ENCODE measurements around the gene NDUFA3. TPM values are rescaled to one million over a fixed set of nuclear protein-coding genes. Genes with fewer than 3 reads are reported as not detected.

Gene NDUFA3
- polyA plus RNA-seq, 1 donor = 112 TPM

DNA sequence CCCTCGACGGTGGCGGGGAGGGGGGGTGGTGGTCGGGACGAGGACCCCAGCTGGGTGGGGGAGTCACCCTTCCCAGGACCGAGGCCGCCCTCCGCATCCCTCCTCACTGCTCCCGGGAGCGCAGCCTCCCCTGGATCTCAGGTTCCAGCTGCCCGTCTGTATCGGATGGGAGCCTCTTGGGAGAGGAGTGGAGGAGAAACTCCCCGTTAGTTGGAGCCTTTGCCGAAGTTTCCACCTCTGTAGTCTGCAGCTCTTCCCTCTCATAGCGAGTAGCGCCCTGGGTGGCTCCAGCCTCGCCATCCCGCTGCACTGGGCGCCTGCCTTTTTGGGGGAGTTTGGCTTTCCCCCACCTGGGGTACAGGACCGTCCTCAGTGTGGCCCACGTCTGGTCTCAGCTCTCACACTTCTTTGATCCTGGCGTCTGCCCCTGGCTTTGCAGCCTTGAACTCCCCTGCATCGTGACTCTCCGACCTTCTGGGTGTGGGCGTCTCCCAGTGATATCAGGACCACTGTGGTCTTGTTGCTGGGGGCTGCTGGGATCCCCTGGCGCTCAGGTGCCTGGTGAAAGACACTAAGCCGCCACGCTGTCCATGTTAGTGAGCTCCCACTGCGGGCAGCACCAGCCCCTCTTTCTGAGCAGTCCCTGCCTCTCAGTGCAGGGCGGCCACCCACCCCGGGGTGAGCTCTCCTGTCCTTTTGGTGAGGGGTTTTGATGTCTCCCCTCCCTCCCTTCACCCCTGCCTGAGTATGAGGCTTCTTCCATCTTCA lies 36.0 kb downstream of the NDUFA3 start:
- DNase-seq = no peak

DNA sequence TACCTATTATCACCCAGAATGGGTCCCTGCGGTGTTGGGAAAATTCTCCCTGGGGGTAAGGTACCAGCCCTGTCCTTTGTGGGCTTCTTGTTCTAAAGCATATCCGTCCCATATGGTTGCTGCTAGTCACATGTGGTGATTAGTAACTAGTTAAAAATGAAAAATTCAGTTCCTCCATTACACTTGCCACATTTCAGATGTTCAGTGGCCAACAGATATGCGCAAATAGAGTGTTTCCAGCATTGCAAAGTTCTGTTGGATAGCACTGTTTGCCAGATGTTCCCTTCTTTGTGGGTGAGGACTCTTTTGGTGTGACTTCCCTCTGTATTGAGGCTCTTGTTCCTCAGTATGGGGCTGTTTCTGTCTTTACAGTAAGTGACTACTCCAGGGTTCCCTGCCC lies 38.7 kb downstream of the NDUFA3 start:
- DNase-seq = no peak

DNA sequence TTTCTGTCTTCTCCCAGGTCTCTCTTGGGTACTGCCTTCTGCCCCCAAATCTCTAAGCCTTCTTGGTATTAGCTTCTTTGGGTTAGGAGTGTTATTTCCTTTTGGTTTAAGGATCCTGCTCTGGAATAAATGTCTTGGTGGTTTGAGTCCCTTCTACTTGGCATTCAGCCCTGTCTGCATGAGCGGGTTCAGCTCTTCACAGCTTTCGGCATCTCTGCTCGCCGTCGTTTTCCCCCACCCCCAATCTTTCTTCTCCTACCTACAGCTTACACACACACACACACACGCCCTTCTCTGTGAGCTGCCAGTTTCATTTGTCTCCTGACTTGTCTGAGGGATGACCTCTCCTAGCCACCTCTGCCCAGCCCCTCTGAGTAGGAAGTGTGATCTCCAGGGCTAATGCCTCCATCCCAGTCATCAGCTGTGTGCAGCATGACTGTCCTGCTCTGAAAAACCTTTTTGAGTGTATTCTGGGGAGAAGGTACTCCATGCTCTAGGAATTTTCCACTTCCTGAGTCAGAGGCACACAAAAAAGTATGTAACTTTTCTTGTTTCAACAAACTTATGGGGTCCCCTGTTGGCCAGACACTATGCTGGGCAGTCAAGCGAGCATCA lies 39.6 kb downstream of the NDUFA3 start:
- no peak for DNase-seq

DNA sequence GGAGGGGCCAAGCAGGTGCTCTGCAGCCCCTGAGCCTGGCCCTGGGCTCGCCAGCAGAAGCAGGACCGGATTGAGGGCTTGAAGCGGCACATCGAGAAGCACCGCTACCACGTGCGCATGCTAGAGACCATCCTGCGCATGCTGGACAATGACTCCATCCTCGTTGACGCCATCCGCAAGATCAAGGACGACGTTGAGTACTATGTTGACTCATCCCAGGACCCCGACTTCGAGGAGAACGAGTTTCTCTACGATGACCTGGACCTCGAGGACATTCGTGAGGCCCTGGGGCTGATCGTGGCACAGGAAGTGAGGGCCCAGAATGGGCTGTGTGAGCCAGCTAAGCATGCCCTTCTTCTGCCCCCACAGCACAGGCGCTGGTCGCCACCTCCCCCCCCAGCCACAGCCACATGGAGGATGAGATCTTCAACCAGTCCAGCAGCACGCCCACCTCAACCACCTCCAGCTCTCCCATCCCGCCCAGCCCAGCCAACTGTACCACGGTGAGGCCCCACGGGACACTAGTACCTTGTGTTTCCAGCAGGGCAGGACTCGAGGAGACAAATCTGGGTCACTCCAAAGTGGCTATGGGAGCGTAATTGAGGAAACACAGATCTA lies 43.0 kb downstream of the NDUFA3 start:
- DNase-seq = no peak

- no peak for DNase-seq
Measured at GRCh38 chr19:54147676-54148075, 45.0 kb downstream of the NDUFA3 start.

DNA sequence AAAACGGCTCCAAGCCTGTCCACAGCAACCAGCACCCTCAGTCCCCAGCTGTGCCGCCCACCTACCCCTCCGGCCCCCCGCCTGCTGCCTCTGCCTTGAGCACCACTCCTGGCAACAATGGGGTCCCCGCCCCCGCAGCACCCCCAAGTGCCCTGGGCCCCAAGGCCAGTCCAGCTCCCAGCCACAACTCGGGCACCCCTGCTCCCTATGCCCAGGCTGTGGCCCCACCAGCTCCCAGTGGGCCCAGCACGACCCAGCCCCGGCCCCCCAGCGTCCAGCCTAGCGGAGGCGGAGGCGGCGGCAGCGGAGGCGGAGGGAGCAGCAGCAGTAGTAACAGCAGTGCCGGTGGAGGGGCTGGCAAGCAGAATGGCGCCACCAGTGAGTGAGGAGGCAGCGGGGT lies 45.5 kb downstream of the NDUFA3 start:
- DNase-seq = no peak

DNA sequence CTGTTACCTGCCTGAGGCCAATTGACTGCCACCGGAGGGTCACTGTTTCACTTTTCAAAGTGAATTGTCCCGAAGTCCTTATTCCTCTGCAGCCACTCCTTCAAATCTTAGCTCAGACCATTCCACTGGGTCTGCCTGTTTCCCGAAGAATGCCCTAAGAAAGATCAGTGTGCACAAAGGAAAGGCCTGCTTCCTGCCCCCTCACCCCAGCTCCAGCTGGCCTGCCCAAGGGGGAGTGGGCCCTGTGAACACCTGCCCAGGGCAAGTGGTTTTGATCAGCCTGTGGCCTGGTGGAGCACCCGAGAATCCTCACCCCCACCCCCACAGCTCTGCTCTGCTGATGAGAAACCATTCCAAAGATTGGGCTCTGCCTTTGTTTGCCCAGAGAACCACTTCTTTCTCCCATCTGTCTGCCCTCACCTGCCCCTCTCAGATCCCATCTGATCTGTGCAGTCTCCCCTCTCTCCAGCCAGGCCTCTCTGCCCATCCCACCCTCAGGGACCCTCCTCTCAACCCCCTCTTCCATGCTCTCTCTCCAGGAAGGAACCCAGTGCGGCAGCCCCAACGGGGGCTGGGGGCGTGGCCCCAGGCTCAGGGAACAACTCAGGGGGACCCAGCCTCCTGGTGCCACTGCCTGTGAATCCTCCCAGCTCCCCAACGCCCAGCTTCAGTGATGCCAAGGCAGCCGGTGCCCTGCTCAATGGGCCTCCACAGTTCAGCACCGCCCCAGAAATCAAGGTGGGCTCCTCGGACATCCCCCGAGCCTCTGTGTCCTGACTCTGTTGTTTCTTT lies 46.6 kb downstream of the NDUFA3 start:
- DNase-seq = no peak

- no peak for DNase-seq
Measured at GRCh38 chr19:54151362-54152035, 48.8 kb downstream of the NDUFA3 start.

GRCh38 chr19:54152267-54152666 lies 49.6 kb downstream of the NDUFA3 start:
- DNase-seq = no peak

GRCh38 chr19:54152878-54153524 lies 50.3 kb downstream of the NDUFA3 start:
- DNase-seq = no peak

- DNase-seq = no peak
Measured at GRCh38 chr19:54153731-54154326, 51.2 kb downstream of the NDUFA3 start.

GRCh38 chr19:54154603-54155345 lies 52.1 kb downstream of the NDUFA3 start:
- no peak for DNase-seq

GRCh38 chr19:54155694-54156093 lies 53.0 kb downstream of the NDUFA3 start:
- no peak for DNase-seq

DNA sequence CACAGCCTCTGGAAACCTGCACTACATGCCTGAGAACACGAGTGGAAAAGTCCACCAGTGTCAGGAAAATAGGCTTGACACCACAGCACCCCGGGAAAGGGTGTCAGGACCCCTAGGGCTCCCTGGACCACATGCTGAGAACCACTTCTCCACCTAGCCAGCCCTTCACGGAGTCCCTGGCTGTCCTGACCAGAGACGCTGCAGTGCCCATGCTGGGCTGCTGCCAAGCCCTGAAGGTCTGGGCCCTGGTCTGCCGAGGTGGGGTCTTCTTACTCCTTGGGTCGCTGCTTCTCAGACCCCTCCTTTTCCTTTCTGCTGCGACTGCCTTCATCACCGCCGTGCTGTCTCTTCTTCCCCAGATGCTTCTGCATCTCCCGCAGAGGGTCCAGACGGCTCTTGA lies 53.8 kb downstream of the NDUFA3 start:
- DNase-seq = no peak

- DNase-seq = no peak
Measured at GRCh38 chr19:54156953-54157352, 54.3 kb downstream of the NDUFA3 start.

Other genes with a start within 250 kb of the NDUFA3 start
- gene MYADM, start 235.0 kb upstream of the NDUFA3 start, polyA plus RNA-seq (ENCODE audit: insufficient read length) = 184 TPM
- gene PRKCG, start 220.7 kb upstream of the NDUFA3 start, polyA plus RNA-seq (ENCODE audit: insufficient read length) = 0.43 TPM
- not detected for gene CACNG7, start 193.6 kb upstream of the NDUFA3 start, polyA plus RNA-seq (ENCODE audit: insufficient read length)
- 1.1 TPM for gene CACNG8, start 139.9 kb upstream of the NDUFA3 start, polyA plus RNA-seq (ENCODE audit: insufficient read length)
- 27.6 TPM for gene CACNG6, start 111.2 kb upstream of the NDUFA3 start, polyA plus RNA-seq (ENCODE audit: insufficient read length)
- not detected for gene VSTM1, start 39.0 kb upstream of the NDUFA3 start, polyA plus RNA-seq (ENCODE audit: insufficient read length)
- not detected for gene TARM1, start 21.5 kb upstream of the NDUFA3 start, polyA plus RNA-seq (ENCODE audit: insufficient read length)
- gene OSCAR, start 2.1 kb upstream of the NDUFA3 start, polyA plus RNA-seq (ENCODE audit: insufficient read length) = 0.65 TPM
- 16.7 TPM for gene TFPT, start 12.8 kb downstream of the NDUFA3 start, polyA plus RNA-seq (ENCODE audit: insufficient read length)
- 55.9 TPM for gene PRPF31, start 12.9 kb downstream of the NDUFA3 start, polyA plus RNA-seq (ENCODE audit: insufficient read length)
- 37.7 TPM for gene CNOT3, start 34.9 kb downstream of the NDUFA3 start, polyA plus RNA-seq (ENCODE audit: insufficient read length)
- 11.1 TPM for gene LENG1, start 56.9 kb downstream of the NDUFA3 start, polyA plus RNA-seq (ENCODE audit: insufficient read length)
- 5.7 TPM for gene TMC4, start 70.3 kb downstream of the NDUFA3 start, polyA plus RNA-seq (ENCODE audit: insufficient read length)
- gene MBOAT7, start 86.7 kb downstream of the NDUFA3 start, polyA plus RNA-seq (ENCODE audit: insufficient read length) = 28.9 TPM
- gene TSEN34, start 88.5 kb downstream of the NDUFA3 start, polyA plus RNA-seq (ENCODE audit: insufficient read length) = 35.0 TPM
- gene RPS9, start 98.0 kb downstream of the NDUFA3 start, polyA plus RNA-seq (ENCODE audit: insufficient read length) = 2,238 TPM
- 3.8 TPM for gene LILRB3, start 120.2 kb downstream of the NDUFA3 start, polyA plus RNA-seq (ENCODE audit: insufficient read length)
- 2.0 TPM for gene LILRA6, start 139.9 kb downstream of the NDUFA3 start, polyA plus RNA-seq (ENCODE audit: insufficient read length)
- 7.1 TPM for gene LILRB5, start 154.4 kb downstream of the NDUFA3 start, polyA plus RNA-seq (ENCODE audit: insufficient read length)
- 2.7 TPM for gene LILRB2, start 178.3 kb downstream of the NDUFA3 start, polyA plus RNA-seq (ENCODE audit: insufficient read length)
- gene LILRA5, start 210.3 kb downstream of the NDUFA3 start, polyA plus RNA-seq (ENCODE audit: insufficient read length) = 0.56 TPM
- gene LILRA4, start 236.3 kb downstream of the NDUFA3 start, polyA plus RNA-seq (ENCODE audit: insufficient read length) = 0.14 TPM

All from hindlimb muscle (tissue), 1 donor.